AG04449 (cell line): ENCODE data around the gene MTTP.

ENCODE experiments used
- CTCF ChIA-PET: fragments of 350-600 bp; formaldehyde crosslinking; extraction: SDS; loops from one replicate; lab custom pipeline; 2021; ENCODE audit warnings: antibody characterized with exemption; lab: Yijun Ruan, JAX
- POLR2A ChIA-PET: fragments of 400-600, 350-600 bp; formaldehyde crosslinking; extraction: SDS; loops from one replicate; lab custom pipeline; 2020; ENCODE audit warnings: antibody characterized with exemption, inconsistent platforms; lab: Yijun Ruan, JAX
- DNase-seq: peaks from one replicate; pipeline ENCODE4 v3.0.0-alpha.2; 2010; ENCODE audit warnings: low read depth, low spot score
- H3K4me3 ChIP-seq: 2 replicates; pipeline ENCODE4 v1.5.1; 2011; ENCODE audit warnings: low read depth, mild to moderate bottlenecking, control low read depth, low read length
- TF ChIP-seq, protein P1 (sequence below): IDR thresholded peaks from one replicate; pipeline ENCODE4 v1.5.1; 2011; ENCODE audit warnings: mild to moderate bottlenecking, moderate library complexity, low read length, control low read depth, inconsistent platforms; ENCODE audit not compliant: insufficient read depth; ENCODE audit errors: missing control alignments

The MTTP gene

GRCh38 chr4:99640676-99641075, 66.1 kb downstream of the MTTP start:
- CTCF ChIA-PET = no interaction called here
- POLR2A ChIA-PET = no interaction called here

DNA sequence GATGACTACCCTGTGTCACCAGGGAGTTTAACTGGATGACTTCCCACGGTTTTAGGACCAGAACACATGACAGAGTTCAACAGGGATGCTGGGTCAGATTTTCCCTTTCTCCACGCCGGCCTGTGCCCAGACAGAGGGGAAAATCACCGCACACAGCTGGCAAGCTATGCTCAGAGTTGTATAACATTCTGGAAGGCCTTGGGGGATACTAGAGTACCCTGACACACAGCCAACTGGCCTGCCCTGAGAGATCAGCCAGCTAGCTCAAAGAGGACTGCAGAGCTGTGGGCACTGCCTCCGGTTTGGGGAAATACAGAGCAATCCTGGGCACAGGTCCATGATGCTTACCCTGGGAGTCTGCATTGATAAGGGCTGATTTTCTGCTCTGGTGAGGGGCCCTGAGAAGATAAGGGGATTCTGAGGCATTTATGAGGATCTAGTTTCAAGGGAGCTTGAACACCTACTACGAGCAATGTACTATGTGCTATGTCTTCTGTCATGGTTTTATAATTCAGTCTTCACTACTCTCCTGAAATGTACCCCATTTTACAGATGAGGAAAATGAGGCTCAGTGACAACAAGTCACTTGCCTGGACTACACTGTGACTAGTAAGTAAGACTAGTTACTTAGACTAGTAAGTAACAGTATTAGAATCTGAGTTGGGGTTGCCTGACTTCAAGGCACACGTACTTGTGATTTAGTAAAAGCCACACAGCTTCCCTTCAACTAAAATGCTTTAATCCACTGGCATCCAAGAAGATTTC, 68.3 kb downstream of the MTTP start:
- CTCF ChIA-PET = no interaction called here
- POLR2A ChIA-PET = no interaction called here
- DNase-seq = no peak
- TF ChIP-seq, protein P1, sequence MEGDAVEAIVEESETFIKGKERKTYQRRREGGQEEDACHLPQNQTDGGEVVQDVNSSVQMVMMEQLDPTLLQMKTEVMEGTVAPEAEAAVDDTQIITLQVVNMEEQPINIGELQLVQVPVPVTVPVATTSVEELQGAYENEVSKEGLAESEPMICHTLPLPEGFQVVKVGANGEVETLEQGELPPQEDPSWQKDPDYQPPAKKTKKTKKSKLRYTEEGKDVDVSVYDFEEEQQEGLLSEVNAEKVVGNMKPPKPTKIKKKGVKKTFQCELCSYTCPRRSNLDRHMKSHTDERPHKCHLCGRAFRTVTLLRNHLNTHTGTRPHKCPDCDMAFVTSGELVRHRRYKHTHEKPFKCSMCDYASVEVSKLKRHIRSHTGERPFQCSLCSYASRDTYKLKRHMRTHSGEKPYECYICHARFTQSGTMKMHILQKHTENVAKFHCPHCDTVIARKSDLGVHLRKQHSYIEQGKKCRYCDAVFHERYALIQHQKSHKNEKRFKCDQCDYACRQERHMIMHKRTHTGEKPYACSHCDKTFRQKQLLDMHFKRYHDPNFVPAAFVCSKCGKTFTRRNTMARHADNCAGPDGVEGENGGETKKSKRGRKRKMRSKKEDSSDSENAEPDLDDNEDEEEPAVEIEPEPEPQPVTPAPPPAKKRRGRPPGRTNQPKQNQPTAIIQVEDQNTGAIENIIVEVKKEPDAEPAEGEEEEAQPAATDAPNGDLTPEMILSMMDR = no peak
- no peak overlapping the region for H3K4me3 ChIP-seq

More at GRCh38 chr4:99640676-99641075, 66.1 kb downstream of the MTTP start:
- H3K4me3 ChIP-seq = no peak overlapping the region
- TF ChIP-seq, protein P1 = no peak
- DNase-seq = no peak

DNA sequence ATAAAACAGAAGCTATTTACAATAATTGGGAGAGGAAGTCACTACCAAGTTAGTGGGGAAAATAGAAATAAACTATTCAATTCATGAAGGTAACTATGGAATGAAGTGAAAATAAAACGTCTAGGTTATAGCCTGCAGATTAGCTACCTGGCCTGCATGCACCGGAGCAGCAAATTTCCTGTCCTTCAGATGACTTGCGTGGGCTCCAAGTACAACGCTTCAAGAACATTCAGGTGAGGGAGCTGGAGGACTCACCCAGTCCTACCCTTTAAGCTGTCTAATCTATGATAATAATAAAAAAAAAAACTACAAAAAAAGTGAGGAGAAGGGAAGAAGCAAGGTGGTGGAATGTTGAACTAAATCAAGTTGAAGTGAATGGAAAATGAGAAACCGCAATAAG, 69.8 kb downstream of the MTTP start:
- ChIA-PET CTCF (no interaction called here), POLR2A (no interaction called here)

GRCh38 chr4:99645036-99645435, 70.4 kb downstream of the MTTP start:
- CTCF ChIA-PET = no interaction called here
- POLR2A ChIA-PET = no interaction called here
- no peak overlapping the region for H3K4me3 ChIP-seq
- no peak for DNase-seq
- TF ChIP-seq, protein P1 = no peak

More for the DNA sequence above, 69.8 kb downstream of the MTTP start:
- TF ChIP-seq, protein P1 = no peak
- DNase-seq = no peak
- no peak overlapping the region for H3K4me3 ChIP-seq

DNA sequence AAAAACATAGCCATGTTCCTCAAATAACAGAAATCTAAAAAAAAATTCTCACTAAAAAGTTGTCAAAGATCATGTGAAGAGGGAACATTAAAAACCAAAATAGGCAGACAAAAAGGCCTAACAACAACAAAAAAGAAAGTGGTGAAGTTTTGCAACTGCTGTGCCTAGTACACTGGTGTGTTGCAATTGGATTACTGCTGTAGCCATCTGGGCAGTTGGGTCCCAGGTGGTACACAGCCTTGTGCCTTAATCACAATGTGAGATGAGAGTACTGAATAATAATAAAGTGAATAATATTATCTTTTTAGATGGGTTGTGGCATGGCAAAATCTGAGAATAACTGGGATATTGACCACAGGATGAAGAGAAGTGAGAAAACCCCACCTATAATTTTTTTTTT, 71.0 kb downstream of the MTTP start:
- ChIA-PET CTCF (no interaction called here), POLR2A (no interaction called here)
- no peak for DNase-seq
- no peak overlapping the region for H3K4me3 ChIP-seq
- TF ChIP-seq, protein P1 = no peak

- no peak for DNase-seq
- H3K4me3 ChIP-seq = no peak overlapping the region
- CTCF ChIA-PET = no interaction called here
- POLR2A ChIA-PET = no interaction called here
- TF ChIP-seq, protein P1 = no peak
Measured at GRCh38 chr4:99647071-99647470, 72.4 kb downstream of the MTTP start.
